Epithelial cell of proximal tubule (primary cell): ENCODE results near the gene PHC1. TPM values are rescaled to one million over a fixed set of nuclear protein-coding genes. Genes with fewer than 3 reads are reported as not detected.
A peak's percentile ranks its signal among the peaks of the same experiment; 100 is the strongest.
"Not testable (repeated sequence)": the region's sequence is repeated elsewhere in the genome, so short reads cannot be mapped to it uniquely, and the experiment has no call there.

ENCODE experiments used
- DNase-seq: peaks from one replicate; pipeline ENCODE4 v3.0.0-alpha.2; 2011; ENCODE audit warnings: low read depth
- H3K4me3 ChIP-seq: 2 replicates; pipeline ENCODE4 v1.5.1; 2011; ENCODE audit warnings: low read depth, mild to moderate bottlenecking, low read length
- total RNA-seq: library from RNA; depleted of rRNA; stranded (reverse); fragments of >200 nt; gene quantifications from 2 replicates; pipeline ENCODE4 v1.2.3, GENCODE V29; 2015
- TF ChIP-seq, protein P1 (sequence below): conservative IDR thresholded peaks from 2 replicates; pipeline ENCODE4 v1.5.1; 2012; ENCODE audit warnings: low read depth, mild to moderate bottlenecking, low read length

PHC1 gene
- total RNA-seq = 24.4 and 31.0 TPM in 2 replicates

DNA sequence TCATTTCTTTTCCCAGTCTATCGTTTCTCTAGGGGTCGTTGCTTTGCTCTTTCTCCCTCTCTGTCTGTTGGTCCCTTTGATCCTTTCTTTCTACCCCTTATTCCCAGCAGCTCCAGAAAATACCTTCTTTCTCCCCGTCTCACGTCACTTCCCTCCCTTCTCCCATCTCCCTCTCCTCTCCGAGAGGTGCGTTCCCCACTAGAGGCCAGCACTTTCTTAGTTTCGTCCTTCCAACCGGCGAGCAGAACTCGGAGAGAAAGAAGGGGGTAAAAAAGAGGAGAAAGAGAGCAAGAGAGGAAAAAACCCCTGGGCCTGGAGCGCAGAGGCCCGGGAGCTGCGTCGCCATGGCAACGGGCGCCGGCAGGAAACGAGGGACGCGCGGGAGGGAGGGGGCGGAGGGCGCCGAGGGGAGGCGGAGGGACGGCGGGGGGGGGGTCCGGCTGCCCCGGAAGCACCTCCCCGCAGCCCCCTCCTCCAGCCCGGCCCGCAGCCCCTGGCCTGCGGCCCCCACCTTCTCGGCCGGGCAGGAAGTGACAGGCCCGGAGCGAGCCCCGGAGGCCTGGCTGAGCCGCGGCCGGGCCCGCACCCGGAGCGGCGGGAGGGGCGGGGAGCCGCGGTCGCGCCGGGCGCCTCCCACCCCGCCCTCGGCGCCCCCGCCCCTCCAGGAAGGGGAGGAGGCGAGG, at the start of gene PHC1:
Gene PHC1 (plus strand): TSS at position 477 of the 683 bp plus-strand sequence. CDS start 3,169 bp downstream, outside the sequence.
- not testable (repeated sequence) for DNase-seq
- TF ChIP-seq, protein P1, sequence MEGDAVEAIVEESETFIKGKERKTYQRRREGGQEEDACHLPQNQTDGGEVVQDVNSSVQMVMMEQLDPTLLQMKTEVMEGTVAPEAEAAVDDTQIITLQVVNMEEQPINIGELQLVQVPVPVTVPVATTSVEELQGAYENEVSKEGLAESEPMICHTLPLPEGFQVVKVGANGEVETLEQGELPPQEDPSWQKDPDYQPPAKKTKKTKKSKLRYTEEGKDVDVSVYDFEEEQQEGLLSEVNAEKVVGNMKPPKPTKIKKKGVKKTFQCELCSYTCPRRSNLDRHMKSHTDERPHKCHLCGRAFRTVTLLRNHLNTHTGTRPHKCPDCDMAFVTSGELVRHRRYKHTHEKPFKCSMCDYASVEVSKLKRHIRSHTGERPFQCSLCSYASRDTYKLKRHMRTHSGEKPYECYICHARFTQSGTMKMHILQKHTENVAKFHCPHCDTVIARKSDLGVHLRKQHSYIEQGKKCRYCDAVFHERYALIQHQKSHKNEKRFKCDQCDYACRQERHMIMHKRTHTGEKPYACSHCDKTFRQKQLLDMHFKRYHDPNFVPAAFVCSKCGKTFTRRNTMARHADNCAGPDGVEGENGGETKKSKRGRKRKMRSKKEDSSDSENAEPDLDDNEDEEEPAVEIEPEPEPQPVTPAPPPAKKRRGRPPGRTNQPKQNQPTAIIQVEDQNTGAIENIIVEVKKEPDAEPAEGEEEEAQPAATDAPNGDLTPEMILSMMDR = peak; percentile 58
- peak within 1 kb of the TSS; percentile 82 for H3K4me3 ChIP-seq

GRCh38 chr12:8866429-8866828, 47.9 kb upstream of the PHC1 start:
- DNase-seq = no peak
- TF ChIP-seq, protein P1 = no peak
- H3K4me3 ChIP-seq = no peak overlapping the region

DNA sequence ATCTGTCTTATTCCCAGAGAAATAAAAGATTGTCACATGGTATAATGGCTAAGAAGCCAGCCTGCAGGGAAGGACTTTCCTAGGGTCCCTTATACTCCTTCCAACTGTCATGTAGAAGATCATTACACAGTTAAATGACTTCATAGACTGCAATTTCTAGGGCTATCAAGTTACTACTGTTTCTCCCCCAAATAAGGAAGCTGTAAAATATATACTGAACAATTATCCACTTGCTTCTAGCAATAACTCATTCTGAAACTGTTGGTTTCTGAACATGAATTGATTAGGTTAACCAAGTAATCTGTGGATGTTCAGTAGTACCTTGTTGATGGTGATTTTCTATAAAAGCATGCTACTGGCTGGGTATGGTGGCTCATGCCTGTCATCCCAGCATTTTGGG, 47.3 kb upstream of the PHC1 start:
- no peak for DNase-seq
- TF ChIP-seq, protein P1 = no peak
- no peak overlapping the region for H3K4me3 ChIP-seq

- TF ChIP-seq, protein P1 = no peak
- DNase-seq = no peak
- no peak overlapping the region for H3K4me3 ChIP-seq
Measured at GRCh38 chr12:8867786-8868185, 46.5 kb upstream of the PHC1 start.

DNA sequence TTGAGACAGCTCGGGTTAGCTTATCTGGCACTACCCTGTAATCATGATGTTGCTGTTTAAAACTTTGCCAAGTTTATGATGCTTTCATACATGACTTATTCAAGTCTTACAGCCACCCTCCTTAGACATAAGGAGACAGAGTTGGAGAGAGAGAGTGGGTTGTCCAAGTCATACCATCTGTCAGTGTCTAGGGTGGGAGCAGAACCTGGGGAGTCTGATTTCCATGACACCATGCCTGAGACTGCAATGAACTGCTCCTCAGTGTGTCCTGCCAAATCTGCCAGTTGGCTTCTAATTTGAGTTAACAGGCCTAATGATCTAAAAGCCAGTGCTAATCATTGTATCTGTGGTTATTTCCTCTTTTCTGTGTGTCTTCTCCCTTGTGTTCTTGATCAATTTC, 43.7 kb upstream of the PHC1 start:
- H3K4me3 ChIP-seq = no peak overlapping the region
- TF ChIP-seq, protein P1 = no peak
- no peak for DNase-seq

GRCh38 chr12:8871068-8871467, 43.2 kb upstream of the PHC1 start:
- TF ChIP-seq, protein P1 = no peak
- no peak overlapping the region for H3K4me3 ChIP-seq
- no peak for DNase-seq

DNA sequence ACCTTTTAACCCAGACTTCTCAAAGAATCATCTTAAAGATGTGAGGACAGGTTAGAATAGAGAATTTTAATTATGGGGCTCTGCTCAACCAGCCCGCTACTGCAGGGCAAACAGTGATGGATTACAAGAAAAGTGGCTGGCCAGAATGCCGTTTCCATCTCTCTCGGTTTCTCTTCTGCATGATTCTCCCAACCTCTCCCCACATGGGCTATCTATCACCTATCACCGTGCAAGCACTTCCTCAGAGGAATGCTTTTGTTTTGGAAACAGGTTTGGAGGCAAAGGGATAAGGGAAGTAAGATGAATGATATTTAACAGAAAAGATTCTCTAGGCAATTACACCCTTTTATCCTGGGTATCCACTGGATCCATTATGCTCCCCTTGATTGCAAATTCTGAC, 37.4 kb upstream of the PHC1 start:
- no peak overlapping the region for H3K4me3 ChIP-seq
- TF ChIP-seq, protein P1 = no peak
- DNase-seq = no peak
